GM19452 (cell line): ENCODE data around the gene NR1H2.

ENCODE experiments used
- ATAC-seq: cut with Tn5 transposase; IDR thresholded peaks from one replicate; pipeline ENCODE4 v1.9.1; 2021; ENCODE audit not compliant: unreplicated experiment

The NR1H2 gene

DNA sequence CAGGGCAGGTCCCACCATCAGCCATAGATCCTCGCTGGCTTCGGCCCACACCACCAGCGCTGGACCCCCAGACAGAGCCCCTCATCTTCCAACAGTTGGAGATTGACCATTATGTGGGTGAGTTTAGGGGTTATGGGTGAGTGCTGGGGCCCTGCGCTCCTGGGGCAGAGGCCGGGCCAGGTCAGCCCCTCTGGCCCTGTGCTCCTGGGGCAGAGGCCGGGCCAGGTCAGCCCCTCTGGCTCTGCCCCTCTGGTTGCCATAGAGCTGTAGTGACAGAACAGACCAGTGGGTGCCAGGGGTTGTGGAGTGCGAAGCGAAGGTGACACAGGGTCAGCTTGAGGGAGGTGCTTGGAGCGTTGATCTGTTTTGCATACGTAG, 23.1 kb downstream of the NR1H2 start:
- ATAC-seq = no peak

DNA sequence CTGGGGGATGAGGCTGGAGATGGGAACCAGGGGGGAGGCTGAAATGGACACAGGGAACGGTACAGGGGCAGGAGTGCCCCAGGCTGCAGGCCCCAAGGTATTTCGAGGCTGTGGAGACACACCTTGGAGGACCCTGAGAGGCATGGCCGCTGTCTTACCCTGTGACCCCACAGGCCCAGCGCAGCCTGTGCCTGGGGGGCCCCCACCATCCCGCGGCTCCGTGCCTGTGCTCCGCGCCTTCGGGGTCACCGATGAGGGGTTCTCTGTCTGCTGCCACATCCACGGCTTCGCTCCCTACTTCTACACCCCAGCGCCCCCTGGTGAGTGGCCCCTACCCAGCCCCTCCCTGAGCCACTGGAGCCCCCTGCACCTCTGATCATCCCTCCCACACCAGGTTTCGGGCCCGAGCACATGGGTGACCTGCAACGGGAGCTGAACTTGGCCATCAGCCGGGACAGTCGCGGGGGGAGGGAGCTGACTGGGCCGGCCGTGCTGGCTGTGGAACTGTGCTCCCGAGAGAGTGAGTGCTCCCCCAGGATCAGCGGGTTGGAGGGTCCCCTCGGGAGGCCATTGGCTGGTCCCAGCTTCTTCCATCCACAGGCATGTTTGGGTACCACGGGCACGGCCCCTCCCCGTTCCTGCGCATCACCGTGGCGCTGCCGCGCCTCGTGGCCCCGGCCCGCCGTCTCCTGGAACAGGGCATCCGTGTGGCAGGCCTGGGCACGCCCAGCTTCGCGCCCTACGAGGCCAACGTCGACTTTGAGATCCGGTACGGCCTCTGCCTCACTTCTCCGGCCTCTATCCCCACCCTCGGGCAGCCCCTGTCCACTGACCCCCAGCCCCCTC, 25.6 kb downstream of the NR1H2 start:
- no peak for ATAC-seq

DNA sequence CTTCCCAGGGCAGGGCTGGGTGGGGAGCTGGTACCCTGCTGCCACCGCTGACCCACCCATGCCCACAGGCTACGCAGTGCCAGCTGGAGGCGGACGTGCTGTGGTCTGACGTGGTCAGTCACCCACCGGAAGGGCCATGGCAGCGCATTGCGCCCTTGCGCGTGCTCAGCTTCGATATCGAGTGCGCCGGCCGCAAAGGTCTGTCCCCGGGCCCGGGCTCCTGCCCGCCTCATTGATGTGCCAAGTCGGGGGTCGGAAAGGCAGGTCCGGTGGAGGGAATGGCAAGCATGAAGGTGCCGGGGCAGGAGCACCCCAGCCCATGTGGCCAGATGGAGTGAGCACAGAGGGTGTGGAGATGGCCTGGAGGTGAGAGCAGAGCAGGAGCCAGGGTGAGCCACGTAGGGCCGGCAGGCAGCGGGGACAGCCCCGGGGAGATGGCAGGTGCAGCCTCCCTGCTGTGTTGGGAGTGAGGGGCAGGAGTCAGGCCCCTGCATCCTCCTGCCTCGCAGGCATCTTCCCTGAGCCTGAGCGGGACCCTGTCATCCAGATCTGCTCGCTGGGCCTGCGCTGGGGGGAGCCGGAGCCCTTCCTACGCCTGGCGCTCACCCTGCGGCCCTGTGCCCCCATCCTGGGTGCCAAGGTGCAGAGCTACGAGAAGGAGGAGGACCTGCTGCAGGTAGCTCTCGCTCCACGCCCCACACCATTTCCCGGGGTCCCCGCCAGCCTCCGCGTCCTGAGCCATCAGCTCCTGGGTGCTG, 26.5 kb downstream of the NR1H2 start:
- ATAC-seq = no peak

DNA sequence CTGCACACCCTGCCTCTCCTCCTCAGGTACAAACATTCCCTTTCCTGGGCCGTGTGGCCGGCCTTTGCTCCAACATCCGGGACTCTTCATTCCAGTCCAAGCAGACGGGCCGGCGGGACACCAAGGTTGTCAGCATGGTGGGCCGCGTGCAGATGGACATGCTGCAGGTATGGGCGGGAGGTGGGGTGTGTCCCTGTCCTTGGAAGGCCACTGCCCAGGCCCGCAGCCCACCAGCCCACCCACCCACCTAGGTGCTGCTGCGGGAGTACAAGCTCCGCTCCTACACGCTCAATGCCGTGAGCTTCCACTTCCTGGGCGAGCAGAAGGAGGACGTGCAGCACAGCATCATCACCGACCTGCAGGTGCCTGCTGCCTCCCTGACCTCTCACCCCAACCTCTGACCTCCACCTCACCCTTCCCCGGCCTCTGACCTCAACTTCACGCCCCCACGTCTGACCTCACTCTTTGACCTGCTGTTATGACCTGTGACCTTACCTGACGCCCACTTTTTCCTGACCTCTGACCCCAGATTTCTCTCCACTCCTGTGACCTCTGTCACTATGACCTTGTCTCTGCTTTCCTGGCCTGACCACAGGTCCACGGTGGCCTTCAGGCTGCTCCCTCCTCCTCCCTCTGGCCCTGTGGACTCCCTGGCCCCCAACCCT, 30.0 kb downstream of the NR1H2 start:
- no peak for ATAC-seq

DNA sequence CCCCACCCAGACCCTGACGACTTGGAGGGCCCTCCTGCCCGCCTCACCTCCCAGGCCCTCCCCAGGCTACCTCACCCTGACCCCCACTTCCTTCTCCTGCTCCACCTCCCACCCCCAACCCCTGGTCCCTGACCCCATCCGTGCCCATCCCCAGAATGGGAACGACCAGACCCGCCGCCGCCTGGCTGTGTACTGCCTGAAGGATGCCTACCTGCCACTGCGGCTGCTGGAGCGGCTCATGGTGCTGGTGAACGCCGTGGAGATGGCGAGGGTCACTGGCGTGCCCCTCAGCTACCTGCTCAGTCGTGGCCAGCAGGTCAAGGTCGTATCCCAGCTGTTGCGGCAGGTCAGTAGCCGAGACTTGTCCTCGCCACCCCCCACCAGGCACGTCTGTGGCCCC, 30.6 kb downstream of the NR1H2 start:
- no peak for ATAC-seq

DNA sequence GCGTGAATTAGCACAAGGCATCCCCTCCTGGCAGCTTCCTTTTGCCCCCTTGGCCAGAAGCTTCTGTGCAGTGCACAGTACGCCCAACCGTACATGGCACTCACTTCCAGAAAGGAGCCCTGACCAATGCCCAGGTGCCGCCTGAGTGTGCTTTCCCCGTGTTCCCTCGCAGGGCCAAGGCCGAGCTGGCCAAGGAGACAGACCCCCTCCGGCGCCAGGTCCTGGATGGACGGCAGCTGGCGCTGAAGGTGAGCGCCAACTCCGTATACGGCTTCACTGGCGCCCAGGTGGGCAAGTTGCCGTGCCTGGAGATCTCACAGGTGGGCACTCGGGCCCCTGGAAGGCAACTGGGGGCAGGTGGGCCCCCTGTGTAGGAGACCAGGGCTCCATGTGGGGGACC, 33.1 kb downstream of the NR1H2 start:
- no peak for ATAC-seq

DNA sequence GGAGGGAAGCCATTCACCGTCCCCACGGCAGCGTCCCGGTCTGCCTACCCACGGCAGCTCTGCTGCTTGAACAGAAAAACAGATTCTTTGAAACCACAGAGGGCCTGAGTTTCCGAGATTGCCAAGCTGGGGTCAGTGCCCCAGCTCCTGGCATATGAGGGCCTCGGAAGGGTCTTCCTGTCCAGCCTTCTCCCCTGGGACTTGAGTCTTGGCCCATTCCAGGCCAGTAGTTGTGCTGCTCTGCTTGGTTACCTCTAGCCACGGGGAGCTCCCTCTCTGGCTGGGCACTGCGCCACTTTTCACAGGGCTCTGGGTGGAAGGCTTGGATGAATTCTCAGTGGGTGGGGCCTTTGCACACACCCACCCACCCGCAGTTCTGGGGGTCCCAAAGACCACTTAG, 33.9 kb downstream of the NR1H2 start:
- ATAC-seq = no peak

DNA sequence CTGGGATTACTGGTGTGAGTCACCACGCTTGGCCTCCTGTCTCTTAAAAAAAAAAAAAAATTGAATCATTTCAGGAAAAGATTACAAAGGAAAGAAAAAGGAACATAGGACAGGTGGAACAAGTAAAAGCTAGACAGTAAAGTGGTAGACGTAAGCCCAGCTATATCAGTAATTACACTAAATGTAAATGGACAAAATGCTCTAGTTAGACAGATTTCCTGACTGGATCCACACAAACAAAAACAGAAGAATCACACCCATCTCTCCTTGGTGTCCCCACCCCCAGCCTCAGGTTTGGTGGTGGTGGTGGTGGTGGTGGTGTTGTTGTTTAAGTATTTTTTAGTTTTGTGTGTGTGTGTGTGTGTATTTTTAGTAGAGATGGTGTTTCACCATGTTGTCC, 36.2 kb downstream of the NR1H2 start:
- no peak for ATAC-seq

DNA sequence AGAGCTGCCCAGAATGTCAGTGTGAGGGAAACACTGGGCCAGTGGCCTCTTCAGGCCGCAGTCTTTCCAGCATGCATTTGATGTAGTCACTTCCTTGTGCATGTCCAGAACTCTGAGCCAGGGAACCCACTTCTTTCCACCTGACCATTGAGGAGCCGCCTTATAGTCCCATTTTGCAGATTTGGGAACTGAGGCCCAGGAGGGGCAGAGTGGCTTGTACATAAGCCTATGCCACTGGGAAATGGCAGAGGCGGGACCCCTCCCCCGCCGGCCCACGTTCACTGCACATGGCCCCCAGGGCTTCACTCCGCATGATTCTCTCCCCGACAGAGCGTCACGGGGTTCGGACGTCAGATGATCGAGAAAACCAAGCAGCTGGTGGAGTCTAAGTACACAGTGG, 36.8 kb downstream of the NR1H2 start:
- ATAC-seq = no peak

DNA sequence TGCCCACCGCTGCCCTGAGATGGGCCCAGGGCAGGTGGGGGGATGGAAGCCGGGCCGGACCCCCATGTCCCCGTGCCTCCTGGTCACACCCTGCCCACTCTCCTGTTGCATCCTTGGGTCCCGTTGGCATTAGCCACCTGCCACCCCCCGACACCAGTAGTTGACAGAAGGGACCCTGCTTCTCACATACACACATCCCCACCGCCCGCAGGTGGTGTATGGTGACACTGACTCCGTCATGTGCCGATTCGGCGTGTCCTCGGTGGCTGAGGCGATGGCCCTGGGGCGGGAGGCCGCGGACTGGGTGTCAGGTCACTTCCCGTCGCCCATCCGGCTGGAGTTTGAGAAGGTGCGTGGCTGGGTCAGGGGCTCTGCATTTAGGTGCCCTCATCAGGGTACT, 37.3 kb downstream of the NR1H2 start:
- no peak for ATAC-seq

DNA sequence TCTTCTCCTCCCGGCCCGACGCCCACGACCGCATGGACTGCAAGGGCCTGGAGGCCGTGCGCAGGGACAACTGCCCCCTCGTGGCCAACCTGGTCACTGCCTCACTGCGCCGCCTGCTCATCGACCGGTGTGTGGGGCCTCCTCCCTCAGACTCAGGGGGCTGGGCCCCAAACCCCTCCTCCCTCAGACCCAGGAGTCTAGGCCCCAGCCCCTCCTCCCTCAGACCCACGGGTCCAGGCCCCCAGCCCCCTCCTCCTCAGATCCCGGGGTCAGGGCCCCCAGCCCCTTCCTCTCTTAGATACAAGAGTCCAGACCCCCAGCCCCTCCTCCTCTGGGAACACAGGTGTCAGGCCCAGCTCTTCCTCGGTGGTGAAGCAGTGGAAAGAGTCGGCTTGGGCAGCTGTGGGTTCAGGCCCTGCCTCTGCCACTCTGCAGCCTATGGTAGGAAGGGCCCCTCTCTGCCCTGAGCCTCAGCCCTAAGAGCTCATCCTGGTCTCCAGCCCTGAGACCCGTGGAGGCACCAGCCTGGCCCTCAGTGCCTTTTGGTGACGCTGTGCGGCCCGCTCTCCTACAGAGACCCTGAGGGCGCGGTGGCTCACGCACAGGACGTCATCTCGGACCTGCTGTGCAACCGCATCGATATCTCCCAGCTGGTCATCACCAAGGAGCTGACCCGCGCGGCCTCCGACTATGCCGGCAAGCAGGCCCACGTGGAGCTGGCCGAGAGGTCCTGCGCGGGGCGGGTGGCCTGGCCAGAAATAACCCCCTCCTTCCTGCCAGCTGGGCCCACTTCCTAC, 38.8 kb downstream of the NR1H2 start:
- ATAC-seq = no peak

DNA sequence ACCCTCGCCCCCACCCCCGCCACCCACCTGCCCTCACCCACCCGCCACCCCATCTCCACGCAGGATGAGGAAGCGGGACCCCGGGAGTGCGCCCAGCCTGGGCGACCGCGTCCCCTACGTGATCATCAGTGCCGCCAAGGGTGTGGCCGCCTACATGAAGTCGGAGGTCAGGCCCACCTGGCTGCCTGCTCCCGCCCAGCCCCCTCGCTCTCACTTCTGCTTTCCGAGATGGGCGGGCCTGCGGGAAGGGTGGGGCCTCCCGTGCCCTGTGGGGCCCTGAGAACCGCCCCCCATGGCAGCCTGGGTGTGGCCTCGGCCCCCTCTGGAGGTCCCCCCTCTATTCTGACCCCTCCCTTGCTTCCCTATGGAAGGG, 39.4 kb downstream of the NR1H2 start:
- no peak for ATAC-seq

DNA sequence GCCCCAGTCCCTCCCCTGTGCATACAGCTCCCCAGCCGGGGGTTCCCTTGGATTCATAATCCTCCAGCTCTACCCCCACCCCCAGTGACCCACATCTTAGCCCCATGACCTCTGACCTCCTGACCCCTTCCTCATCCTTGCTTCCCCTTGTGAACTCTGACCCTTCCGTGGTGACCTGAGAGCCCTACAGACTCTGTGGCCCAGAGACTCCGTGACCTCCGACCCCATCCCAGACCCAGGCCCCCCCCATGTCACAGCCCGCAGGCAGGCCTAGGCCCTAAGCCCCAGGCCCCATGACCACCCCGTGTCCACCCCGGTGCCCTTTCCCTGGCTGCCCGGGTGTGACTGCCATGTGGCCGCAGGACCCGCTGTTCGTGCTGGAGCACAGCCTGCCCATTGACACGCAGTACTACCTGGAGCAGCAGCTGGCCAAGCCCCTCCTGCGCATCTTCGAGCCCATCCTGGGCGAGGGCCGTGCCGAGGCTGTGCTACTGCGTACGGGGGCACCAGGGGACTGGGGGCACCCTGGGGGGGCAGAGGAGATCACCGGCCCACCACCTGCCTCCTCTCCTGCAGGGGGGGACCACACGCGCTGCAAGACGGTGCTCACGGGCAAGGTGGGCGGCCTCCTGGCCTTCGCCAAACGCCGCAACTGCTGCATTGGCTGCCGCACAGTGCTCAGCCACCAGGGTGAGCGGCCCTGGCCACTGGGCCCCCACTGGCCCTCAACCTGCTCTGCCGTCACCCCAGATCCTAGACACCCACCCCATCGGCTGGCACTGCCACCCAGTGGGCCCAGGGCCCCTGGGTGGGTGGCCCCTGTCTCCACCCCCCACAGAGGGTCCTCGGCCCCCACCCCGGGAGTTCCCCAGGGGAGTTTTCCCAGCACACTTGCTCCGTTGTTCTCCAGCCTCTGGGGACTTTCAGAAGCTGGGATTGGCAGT, 40.0 kb downstream of the NR1H2 start:
- no peak for ATAC-seq

DNA sequence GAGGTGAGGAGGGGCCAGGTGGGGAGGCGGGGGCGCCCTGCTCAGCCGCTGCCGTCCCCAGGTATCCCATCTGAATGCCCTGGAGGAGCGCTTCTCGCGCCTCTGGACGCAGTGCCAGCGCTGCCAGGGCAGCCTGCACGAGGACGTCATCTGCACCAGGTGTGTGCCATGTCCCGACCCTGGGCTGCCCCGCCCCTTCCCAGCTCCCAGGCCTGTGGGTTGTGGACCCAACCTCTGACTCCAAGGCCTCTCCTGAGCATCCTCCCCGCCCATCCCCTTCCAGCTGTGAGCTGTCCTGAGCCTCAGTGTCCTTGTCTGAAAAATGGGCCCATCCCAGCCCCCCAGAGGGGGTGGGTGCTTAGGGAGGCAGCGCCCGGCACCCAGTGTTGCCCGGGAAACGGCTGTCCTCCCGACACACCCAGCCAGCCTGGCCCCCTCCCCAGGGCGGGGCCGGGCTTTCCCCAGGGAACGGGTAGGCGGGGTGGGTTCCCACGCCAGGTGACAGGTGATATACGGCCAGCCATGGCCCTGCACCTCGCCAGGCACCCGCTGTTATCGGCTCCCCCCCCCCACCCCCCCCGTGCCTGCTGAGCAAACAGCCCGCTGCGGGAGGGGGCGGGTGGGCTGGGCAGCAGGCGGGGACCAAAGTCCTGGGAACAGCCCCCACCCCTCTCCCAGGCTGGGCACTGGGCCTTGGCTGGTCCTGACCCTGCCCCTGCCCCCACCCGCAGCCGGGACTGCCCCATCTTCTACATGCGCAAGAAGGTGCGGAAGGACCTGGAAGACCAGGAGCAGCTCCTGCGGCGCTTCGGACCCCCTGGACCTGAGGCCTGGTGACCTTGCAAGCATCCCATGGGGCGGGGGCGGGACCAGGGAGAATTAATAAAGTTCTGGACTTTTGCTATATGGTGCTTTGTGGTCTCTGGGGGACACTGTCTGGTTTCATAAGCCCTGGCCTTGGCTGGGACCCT, 41.1 kb downstream of the NR1H2 start:
- no peak for ATAC-seq

DNA sequence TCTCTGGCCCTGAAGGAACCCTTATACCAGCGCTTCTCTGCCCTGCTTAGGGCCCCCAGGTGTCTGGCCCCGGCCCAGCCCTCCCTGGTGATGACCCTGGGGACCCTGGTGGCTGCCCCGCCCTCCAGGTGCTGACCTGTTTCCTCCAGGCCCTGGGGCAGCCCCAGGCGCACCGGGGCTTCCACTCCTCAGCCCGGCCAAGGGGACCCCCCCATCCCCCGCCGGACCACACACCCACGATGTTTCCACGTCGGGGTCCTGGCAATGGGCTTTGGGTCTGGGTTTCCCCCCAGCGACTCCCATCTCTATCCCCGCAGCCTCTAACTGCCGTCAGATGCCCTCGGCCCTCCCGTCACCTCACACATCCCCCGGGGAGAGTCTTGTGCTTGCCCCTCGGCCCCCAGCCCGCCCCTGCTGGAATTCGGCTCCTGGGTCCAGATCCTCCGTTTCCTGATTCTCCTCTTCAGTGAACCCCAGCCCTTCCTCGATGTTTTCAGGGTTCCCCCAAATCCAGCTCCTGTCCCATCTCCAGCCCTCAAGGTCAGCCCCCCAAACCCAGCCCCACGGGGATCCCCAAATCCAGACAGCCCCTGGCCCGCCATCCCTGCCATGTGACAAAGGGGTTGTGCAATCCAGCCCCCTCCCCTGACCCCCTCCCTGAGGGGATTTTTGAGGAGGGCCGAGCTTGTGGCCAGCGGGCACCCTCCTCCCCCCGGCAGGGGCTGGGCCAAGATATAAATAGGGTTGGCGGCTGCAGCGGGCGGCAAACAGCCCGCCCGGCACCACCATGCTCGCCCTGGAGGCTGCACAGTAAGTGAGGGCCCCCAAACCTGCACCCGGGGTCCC, 42.1 kb downstream of the NR1H2 start, which contains the start of gene SPIB:
Gene SPIB, plus strand, starts transcription at position 763 of the 846 bp plus-strand sequence. Its CDS starts 25 bp downstream, at position 788.
- no peak for ATAC-seq

DNA sequence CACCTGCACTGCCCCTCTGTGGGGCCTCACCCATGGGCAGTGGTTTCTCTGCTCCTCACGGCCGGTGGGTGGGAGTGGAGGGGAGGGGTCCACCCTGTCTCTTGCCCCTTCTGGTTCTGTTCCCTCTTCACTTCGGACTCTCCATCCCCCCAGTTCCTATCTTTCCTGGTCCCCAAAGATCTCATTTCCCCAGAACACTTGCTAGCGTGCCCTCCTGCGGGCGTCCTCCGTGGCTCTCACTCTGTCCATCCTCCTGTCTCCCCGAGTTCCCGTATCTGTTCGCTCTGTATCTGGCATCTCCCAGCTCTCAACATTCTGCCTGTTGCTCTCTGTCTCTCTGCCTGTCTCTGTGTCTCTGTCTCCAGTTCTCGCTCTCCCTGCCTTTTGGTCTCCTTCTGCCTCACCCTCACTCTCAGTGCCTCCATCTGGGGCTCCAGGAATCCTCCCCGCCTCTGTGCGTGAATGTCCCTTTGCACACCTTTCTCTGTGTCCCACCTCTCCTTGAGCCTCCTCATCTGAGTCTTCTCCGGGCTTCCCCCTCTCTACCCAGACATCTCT, 42.8 kb downstream of the NR1H2 start:
- no peak for ATAC-seq

DNA sequence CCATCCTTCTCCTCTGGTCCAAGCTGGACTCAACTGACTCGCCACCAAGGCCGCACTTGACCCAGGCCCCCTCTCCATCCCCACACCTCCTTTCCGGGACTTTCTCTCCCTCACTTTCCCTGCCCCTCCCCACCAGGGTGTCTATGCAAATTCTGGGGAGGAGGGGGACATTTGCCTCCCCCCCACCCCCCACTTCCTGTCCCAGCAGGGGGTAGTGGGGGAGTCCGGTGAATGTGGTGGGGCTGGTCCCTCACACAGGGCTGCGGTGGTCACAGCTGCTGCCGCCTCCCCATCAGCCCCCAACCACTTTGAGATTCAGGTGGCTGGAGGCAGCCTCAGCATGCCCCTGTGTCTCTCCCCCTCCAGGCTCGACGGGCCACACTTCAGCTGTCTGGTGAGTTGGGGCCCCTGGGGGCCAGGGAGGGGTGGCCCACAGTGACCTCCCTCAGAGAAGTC, 43.4 kb downstream of the NR1H2 start:
- ATAC-seq = no peak
